Thoracic aorta (tissue), 2 donors: ENCODE measurements around the gene JAM3. TPM values are rescaled to one million over a fixed set of nuclear protein-coding genes. Genes with fewer than 3 reads are reported as not detected.

ENCODE experiments used
- ATAC-seq: fragments of 150-250 bp; one replicate; pipeline ENCODE4 v1.8.0; 2017; ENCODE audit warnings: low read depth; ENCODE audit not compliant: insufficient number of reproducible peaks, low FRiP score
- DNase-seq: peaks from one replicate; pipeline ENCODE4 v3.0.0-alpha.2; 2020; ENCODE audit warnings: low spot score
- H3K27ac ChIP-seq, 2 donors: fragments of 200-600 bp; sonication (generic); 1 replicate in 1 of 2; 2 replicates in 1 of 2; pipeline ENCODE4 v1.5.1; 2016; ENCODE audit warnings: mild to moderate bottlenecking in 2 of 2, moderate library complexity in 2 of 2
- H3K27me3 ChIP-seq: fragments of 200-600 bp; sonication (generic); replicated peaks from 2 replicates; pipeline ENCODE4 v1.6.0; 2016; ENCODE audit warnings: mild to moderate bottlenecking; ENCODE audit not compliant: insufficient read depth
- H3K36me3 ChIP-seq: fragments of 200-600 bp; sonication (generic); one replicate; pipeline ENCODE4 v1.5.1; 2016
- H3K4me1 ChIP-seq, 2 donors: fragments of 200-600 bp; sonication (generic); 1 replicate in 1 of 2; 2 replicates in 1 of 2; pipeline versions ENCODE4 v1.5.1 to v1.6.0; 2016; ENCODE audit warnings: low read depth in 2 of 2, mild to moderate bottlenecking in 1 of 2; ENCODE audit not compliant: control insufficient read depth in 1 of 2
- H3K4me3 ChIP-seq: fragments of 200-600 bp; sonication (generic); 2 replicates; pipeline ENCODE4 v1.5.1; 2016; ENCODE audit warnings: mild to moderate bottlenecking
- H3K9me3 ChIP-seq: fragments of 200-600 bp; sonication (generic); 2 replicates; pipeline ENCODE4 v1.5.1; 2016
- CTCF ChIP-seq: fragments of 200-600 bp; sonication (generic); IDR thresholded peaks from one replicate; pipeline ENCODE4 v1.5.1; 2019; ENCODE audit warnings: antibody characterized with exemption
- total RNA-seq, 2 donors: library from RNA; depleted of rRNA; stranded (reverse); fragments of >200 nt; gene quantifications; one replicate each; pipeline versions ENCODE4 v1.1.0 to v1.2.3, GENCODE V29; 2016

Gene JAM3
- total RNA-seq, 2 donors from 2014 or later: 83.7 to 110 TPM

- DNase-seq: no peak
- Histone ChIP-seq H3K9me3 (no peaks in the 10 kb centered on the region), H3K27ac (no peak overlapping the region), H3K4me3 (no peak overlapping the region), H3K4me1 (peaks cover 0 to 11% of the 10 kb centered on the region in 2 donors), H3K27me3 (no peaks in the 10 kb centered on the region), H3K36me3 (no peaks in the 10 kb centered on the region)
- TF ChIP-seq CTCF: no peak
- no peak for ATAC-seq
Observed at GRCh38 chr11:134052988-134053945, 15.6 kb upstream of the JAM3 start.

GRCh38 chr11:134055029-134055428, 13.8 kb upstream of the JAM3 start:
- Histone ChIP-seq H3K4me1 (peaks cover 0 to 9% of the 10 kb centered on the region in 2 donors), H3K27ac (no peak overlapping the region), H3K4me3 (no peak overlapping the region), H3K9me3 (no peaks in the 10 kb centered on the region), H3K36me3 (no peaks in the 10 kb centered on the region), H3K27me3 (no peaks in the 10 kb centered on the region)
- TF ChIP-seq CTCF: no peak
- DNase-seq: no peak
- ATAC-seq: no peak

- DNase-seq: no peak
- Histone ChIP-seq H3K36me3 (no peaks in the 10 kb centered on the region), H3K9me3 (no peaks in the 10 kb centered on the region), H3K27me3 (no peaks in the 10 kb centered on the region), H3K4me3 (no peak overlapping the region), H3K27ac (no peak overlapping the region), H3K4me1 (no peaks in the 10 kb centered on the region)
- no peak for ATAC-seq
- no peak for TF ChIP-seq CTCF
Observed at GRCh38 chr11:134060316-134060715, 8.6 kb upstream of the JAM3 start.

GRCh38 chr11:134062265-134063123, 6.4 kb upstream of the JAM3 start:
- no peaks in the 10 kb centered on the region for H3K4me1 ChIP-seq
- no peaks in the 10 kb centered on the region for H3K36me3 ChIP-seq
- no peaks in the 10 kb centered on the region for H3K9me3 ChIP-seq
- DNase-seq: no peak
- no peak for ATAC-seq
- TF ChIP-seq CTCF: no peak
- H3K4me3 ChIP-seq: no peak overlapping the region
- no peak overlapping the region for H3K27ac ChIP-seq
- no peaks in the 10 kb centered on the region for H3K27me3 ChIP-seq

- no peak for ATAC-seq
- no peaks in the 10 kb centered on the region for H3K27me3 ChIP-seq
- TF ChIP-seq CTCF: no peak
Observed at GRCh38 chr11:134063124-134063495, 5.8 kb upstream of the JAM3 start.

More at GRCh38 chr11:134063124-134063495, 5.8 kb upstream of the JAM3 start:
- Histone ChIP-seq H3K4me1 (no peaks in the 10 kb centered on the region), H3K36me3 (no peaks in the 10 kb centered on the region), H3K27ac (no peak overlapping the region), H3K4me3 (no peak overlapping the region), H3K9me3 (no peaks in the 10 kb centered on the region)
- no peak for DNase-seq
